Endothelial cell (in vitro differentiated cells): ENCODE measurements around the gene JPH3. TPM values are rescaled to one million over a fixed set of nuclear protein-coding genes. Genes with fewer than 3 reads are reported as not detected.

Experiments used
- DNase-seq: peaks from one replicate; pipeline ENCODE4 v3.0.0; 2021; ENCODE audit warnings: low spot score
- H3K27ac Mint-ChIP-seq: one replicate; pipeline ENCODE4 v1.8.0; 2021; ENCODE audit warnings: mixed read lengths, inconsistent platforms; ENCODE audit not compliant: unreplicated experiment
- H3K27me3 Mint-ChIP-seq: one replicate; pipeline ENCODE4 v1.8.0; 2021; ENCODE audit warnings: mild to moderate bottlenecking, moderate library complexity, mixed read lengths, inconsistent platforms; ENCODE audit not compliant: unreplicated experiment
- H3K36me3 Mint-ChIP-seq: one replicate; pipeline ENCODE4 v1.8.0; 2021; ENCODE audit warnings: mild to moderate bottlenecking, low read depth, mixed read lengths, inconsistent platforms; ENCODE audit not compliant: unreplicated experiment
- H3K4me1 Mint-ChIP-seq: one replicate; pipeline ENCODE4 v1.8.0; 2021; ENCODE audit warnings: mild to moderate bottlenecking, mixed read lengths, inconsistent platforms; ENCODE audit not compliant: unreplicated experiment
- H3K4me3 Mint-ChIP-seq: one replicate; pipeline ENCODE4 v1.8.0; 2021; ENCODE audit warnings: mild to moderate bottlenecking, mixed read lengths, inconsistent platforms; ENCODE audit not compliant: unreplicated experiment
- H3K9me3 Mint-ChIP-seq: one replicate; pipeline ENCODE4 v1.8.0; 2021; ENCODE audit warnings: mixed read lengths, inconsistent platforms; ENCODE audit not compliant: unreplicated experiment
- CTCF ChIP-seq: fragments of 200-600 bp; sonication (generic); IDR thresholded peaks from one replicate; pipeline ENCODE4 v1.5.0; 2021; ENCODE audit warnings: antibody characterized with exemption; ENCODE audit not compliant: unreplicated experiment
- total RNA-seq: library from RNA; stranded (reverse); fragmentation: NEBNext Ultra II Directional; extraction: Animal tissue kit (Norgen Biotek cat#: 25700); gene quantifications from one replicate; pipeline ENCODE4 v1.2.1, GENCODE V29; 2021; ENCODE audit not compliant: unreplicated experiment

Gene JPH3
- total RNA-seq, 1 donor from 2014 or later, result 19.1 TPM

GRCh38 chr16:87611456-87611855 lies 9.1 kb downstream of the JPH3 start:
- no peaks in the 10 kb centered on the region for H3K9me3 Mint-ChIP-seq
- peaks cover 10% of the 10 kb centered on the region for H3K36me3 Mint-ChIP-seq
- TF ChIP-seq CTCF, result no peak
- no peak overlapping the region for H3K27ac Mint-ChIP-seq
- no peak for DNase-seq
- peaks cover 7% of the 10 kb centered on the region for H3K27me3 Mint-ChIP-seq
- no peak overlapping the region for H3K4me3 Mint-ChIP-seq
- H3K4me1 Mint-ChIP-seq, result peaks cover 4% of the 10 kb centered on the region

GRCh38 chr16:87613961-87614360 lies 11.7 kb downstream of the JPH3 start:
- Mint-ChIP-seq H3K27ac (no peak overlapping the region), H3K9me3 (no peaks in the 10 kb centered on the region), H3K4me3 (no peak overlapping the region), H3K27me3 (peaks cover 5% of the 10 kb centered on the region), H3K36me3 (no peaks in the 10 kb centered on the region), H3K4me1 (no peaks in the 10 kb centered on the region)
- no peak for DNase-seq
- TF ChIP-seq CTCF, result no peak

- Mint-ChIP-seq H3K36me3 (no peaks in the 10 kb centered on the region), H3K9me3 (no peaks in the 10 kb centered on the region), H3K4me1 (peaks cover 11% of the 10 kb centered on the region), H3K27me3 (peaks cover 2% of the 10 kb centered on the region), H3K4me3 (no peak overlapping the region), H3K27ac (no peak overlapping the region)
- DNase-seq, result no peak
- no peak for TF ChIP-seq CTCF
These were observed 13.3 kb downstream of the JPH3 start for GRCh38 chr16:87615621-87616041.

- no peak overlapping the region for H3K4me3 Mint-ChIP-seq
- H3K9me3 Mint-ChIP-seq, result no peaks in the 10 kb centered on the region
- H3K27ac Mint-ChIP-seq, result no peak overlapping the region
- no peaks in the 10 kb centered on the region for H3K36me3 Mint-ChIP-seq
- no peak for DNase-seq
- peaks cover 11% of the 10 kb centered on the region for H3K4me1 Mint-ChIP-seq
- H3K27me3 Mint-ChIP-seq, result peaks cover 2% of the 10 kb centered on the region
- no peak for TF ChIP-seq CTCF
These were observed 14.2 kb downstream of the JPH3 start for GRCh38 chr16:87616556-87616955.

- no peaks in the 10 kb centered on the region for H3K36me3 Mint-ChIP-seq
- no peak for DNase-seq
- peaks cover 2% of the 10 kb centered on the region for H3K27me3 Mint-ChIP-seq
- H3K4me1 Mint-ChIP-seq, result peaks cover 14% of the 10 kb centered on the region
- no peak for TF ChIP-seq CTCF
- no peak overlapping the region for H3K27ac Mint-ChIP-seq
- H3K4me3 Mint-ChIP-seq, result no peak overlapping the region
- no peaks in the 10 kb centered on the region for H3K9me3 Mint-ChIP-seq
These were observed 15.9 kb downstream of the JPH3 start for GRCh38 chr16:87618216-87618615.
